HEK293 (cell line): ENCODE data around the gene ZNF106.

Source experiments
- IKZF3 ChIP-seq: fragments of 450-650 bp; IDR thresholded peaks from 2 replicates; pipeline ENCODE4 v1.5.0; 2018; ENCODE audit warnings: missing biosample characterization, mild to moderate bottlenecking, missing genetic modification characterization, moderate library complexity
- KLF16 ChIP-seq: fragments of 450-650 bp; formaldehyde crosslinking; IDR thresholded peaks from 2 replicates; pipeline ENCODE4 v1.5.1; 2017; ENCODE audit warnings: missing biosample characterization, missing genetic modification characterization
- KLF7 ChIP-seq: fragments of 450-650 bp; formaldehyde crosslinking; IDR thresholded peaks from 2 replicates; pipeline ENCODE4 v1.5.1; 2016; ENCODE audit warnings: missing biosample characterization, missing genetic modification characterization, borderline replicate concordance
- KLF8 ChIP-seq: fragments of 450-650 bp; formaldehyde crosslinking; IDR thresholded peaks from 2 replicates; pipeline ENCODE4 v1.5.1; 2016; ENCODE audit warnings: missing biosample characterization, missing genetic modification characterization
- SETDB1 ChIP-seq: IDR thresholded peaks from one replicate; pipeline ENCODE4 v1.6.1; 2017; ENCODE audit warnings: mild to moderate bottlenecking, low read length, moderate library complexity, mixed read lengths; ENCODE audit not compliant: insufficient read length
- ZNF174 ChIP-seq: fragments of 450-650 bp; formaldehyde crosslinking; IDR thresholded peaks from 2 replicates; pipeline ENCODE4 v1.5.0; 2017; ENCODE audit warnings: missing biosample characterization, mild to moderate bottlenecking, missing genetic modification characterization
- ZNF184 ChIP-seq: fragments of 450-650 bp; IDR thresholded peaks from 2 replicates; pipeline ENCODE4 v1.5.1; 2018; ENCODE audit warnings: missing biosample characterization, mild to moderate bottlenecking, missing genetic modification characterization
- ZNF660 ChIP-seq: fragments of 450-650 bp; IDR thresholded peaks from 2 replicates; pipeline ENCODE4 v1.5.1; 2018; ENCODE audit warnings: missing biosample characterization, mild to moderate bottlenecking, missing genetic modification characterization
- ZNF785 ChIP-seq: fragments of 450-650 bp; formaldehyde crosslinking; IDR thresholded peaks from 2 replicates; pipeline ENCODE4 v1.5.1; 2016; ENCODE audit warnings: missing biosample characterization, missing genetic modification characterization
- TF ChIP-seq, protein P1 (sequence below): fragments of 450-650 bp; formaldehyde crosslinking; IDR thresholded peaks from 2 replicates; pipeline ENCODE4 v1.5.1; 2016; ENCODE audit warnings: missing biosample characterization, missing genetic modification characterization
- TF ChIP-seq, protein P2 (sequence below): fragments of 450-650 bp; formaldehyde crosslinking; IDR thresholded peaks from 2 replicates; pipeline ENCODE4 v1.5.1; 2016; ENCODE audit warnings: missing biosample characterization, missing genetic modification characterization
- TF ChIP-seq, protein P3 (sequence below): fragments of 450-650 bp; formaldehyde crosslinking; IDR thresholded peaks from 2 replicates; pipeline ENCODE4 v1.5.1; 2016; ENCODE audit warnings: missing biosample characterization, missing genetic modification characterization
- TF ChIP-seq, protein P4 (sequence below): fragments of 450-650 bp; formaldehyde crosslinking; IDR thresholded peaks from 2 replicates; pipeline ENCODE4 v1.5.1; 2016; ENCODE audit warnings: missing biosample characterization, missing genetic modification characterization

DNA sequence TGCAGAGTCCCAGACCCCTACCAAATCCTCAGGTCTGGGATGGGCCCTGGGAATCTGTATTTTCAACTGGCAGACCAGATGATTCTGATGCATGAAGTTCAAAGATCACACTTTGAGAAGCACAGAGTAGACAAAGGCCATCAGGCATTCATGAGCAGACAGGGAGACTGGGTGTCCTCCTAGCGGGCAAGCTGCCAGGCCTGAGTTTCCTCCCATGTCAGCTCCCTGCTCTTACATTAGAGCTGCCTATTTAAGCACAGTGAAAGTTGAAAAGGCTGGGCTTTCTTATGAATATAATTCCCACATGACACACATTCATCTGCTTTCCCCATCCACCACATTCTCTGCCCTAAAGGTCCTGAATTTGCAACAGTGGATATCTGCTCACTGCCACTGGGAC, 117.7 kb downstream of the ZNF106 start:
- TF ChIP-seq KLF8 (tag by site-specific recombination) (no peak), KLF16 (tag by site-specific recombination) (no peak), ZNF785 (no peak), IKZF3 (tag by site-specific recombination) (no peak), ZNF660 (tag by site-specific recombination) (no peak), ZNF174 (tag by site-specific recombination) (no peak), KLF7 (tag by site-specific recombination) (no peak), ZNF184 (tag by site-specific recombination) (no peak), SETDB1 (no peak)
- TF ChIP-seq, protein P1, sequence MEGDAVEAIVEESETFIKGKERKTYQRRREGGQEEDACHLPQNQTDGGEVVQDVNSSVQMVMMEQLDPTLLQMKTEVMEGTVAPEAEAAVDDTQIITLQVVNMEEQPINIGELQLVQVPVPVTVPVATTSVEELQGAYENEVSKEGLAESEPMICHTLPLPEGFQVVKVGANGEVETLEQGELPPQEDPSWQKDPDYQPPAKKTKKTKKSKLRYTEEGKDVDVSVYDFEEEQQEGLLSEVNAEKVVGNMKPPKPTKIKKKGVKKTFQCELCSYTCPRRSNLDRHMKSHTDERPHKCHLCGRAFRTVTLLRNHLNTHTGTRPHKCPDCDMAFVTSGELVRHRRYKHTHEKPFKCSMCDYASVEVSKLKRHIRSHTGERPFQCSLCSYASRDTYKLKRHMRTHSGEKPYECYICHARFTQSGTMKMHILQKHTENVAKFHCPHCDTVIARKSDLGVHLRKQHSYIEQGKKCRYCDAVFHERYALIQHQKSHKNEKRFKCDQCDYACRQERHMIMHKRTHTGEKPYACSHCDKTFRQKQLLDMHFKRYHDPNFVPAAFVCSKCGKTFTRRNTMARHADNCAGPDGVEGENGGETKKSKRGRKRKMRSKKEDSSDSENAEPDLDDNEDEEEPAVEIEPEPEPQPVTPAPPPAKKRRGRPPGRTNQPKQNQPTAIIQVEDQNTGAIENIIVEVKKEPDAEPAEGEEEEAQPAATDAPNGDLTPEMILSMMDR (tag by site-specific recombination) = no peak
- TF ChIP-seq, protein P2, sequence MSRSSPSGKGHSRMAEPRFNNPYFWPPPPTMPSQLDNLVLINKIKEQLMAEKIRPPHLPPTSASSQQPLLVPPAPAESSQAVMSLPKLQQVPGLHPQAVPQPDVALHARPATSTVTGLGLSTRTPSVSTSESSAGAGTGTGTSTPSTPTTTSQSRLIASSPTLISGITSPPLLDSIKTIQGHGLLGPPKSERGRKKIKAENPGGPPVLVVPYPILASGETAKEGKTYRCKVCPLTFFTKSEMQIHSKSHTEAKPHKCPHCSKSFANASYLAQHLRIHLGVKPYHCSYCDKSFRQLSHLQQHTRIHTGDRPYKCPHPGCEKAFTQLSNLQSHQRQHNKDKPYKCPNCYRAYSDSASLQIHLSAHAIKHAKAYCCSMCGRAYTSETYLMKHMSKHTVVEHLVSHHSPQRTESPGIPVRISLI (tag by site-specific recombination) = no peak
- TF ChIP-seq, protein P3, sequence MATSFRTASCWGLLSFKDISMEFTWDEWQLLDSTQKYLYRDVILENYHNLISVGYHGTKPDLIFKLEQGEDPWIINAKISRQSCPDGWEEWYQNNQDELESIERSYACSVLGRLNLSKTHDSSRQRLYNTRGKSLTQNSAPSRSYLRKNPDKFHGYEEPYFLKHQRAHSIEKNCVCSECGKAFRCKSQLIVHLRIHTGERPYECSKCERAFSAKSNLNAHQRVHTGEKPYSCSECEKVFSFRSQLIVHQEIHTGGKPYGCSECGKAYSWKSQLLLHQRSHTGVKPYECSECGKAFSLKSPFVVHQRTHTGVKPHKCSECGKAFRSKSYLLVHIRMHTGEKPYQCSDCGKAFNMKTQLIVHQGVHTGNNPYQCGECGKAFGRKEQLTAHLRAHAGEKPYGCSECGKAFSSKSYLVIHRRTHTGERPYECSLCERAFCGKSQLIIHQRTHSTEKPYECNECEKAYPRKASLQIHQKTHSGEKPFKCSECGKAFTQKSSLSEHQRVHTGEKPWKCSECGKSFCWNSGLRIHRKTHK = no peak
- TF ChIP-seq, protein P4, sequence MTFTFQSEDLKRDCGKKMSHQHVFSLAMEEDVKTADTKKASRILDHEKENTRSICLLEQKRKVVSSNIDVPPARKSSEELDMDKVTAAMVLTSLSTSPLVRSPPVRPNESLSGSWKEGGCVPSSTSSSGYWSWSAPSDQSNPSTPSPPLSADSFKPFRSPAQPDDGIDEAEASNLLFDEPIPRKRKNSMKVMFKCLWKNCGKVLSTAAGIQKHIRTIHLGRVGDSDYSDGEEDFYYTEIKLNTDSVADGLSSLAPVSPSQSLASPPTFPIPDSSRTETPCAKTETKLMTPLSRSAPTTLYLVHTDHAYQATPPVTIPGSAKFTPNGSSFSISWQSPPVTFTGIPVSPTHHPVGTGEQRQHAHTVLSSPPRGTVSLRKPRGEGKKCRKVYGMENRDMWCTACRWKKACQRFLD = no peak
